ENCODE data around the gene MARS2.

MARS2 gene

DNA sequence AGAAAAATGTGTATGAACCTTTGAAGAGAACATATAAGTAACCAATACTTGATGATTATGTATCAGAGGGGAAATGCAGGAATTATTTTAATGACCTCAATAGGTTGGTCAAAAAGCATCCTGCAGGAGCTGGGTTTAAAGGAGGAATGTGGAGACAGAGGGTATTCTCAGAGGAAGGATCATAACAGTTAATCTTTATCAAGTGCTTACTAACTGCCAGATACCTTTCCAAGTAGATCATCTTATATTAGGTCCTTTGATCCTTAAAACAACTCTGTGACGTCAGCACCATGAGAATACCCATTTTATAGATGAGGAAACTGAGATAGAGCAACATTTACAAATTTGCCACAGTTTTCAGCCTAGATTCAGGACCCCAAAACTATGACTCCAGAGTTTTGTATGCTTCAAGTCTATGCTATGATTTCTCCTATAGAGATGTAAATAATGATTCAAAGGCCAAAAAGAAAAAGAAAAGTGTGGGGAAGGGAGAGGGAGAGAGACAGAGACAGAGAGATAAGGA lies 32.7 kb upstream of the MARS2 start:
- H3K4me3 ChIP-seq (ENCODE audit: low read depth, low read length): no peak overlapping the region
- in situ Hi-C loops (cut with HindIII; ENCODE audit: low sequenced_read_pairs): no loop called here
- DNase-seq (ENCODE audit: low read depth, low spot score): no peak
- TF ChIP-seq, protein P1, sequence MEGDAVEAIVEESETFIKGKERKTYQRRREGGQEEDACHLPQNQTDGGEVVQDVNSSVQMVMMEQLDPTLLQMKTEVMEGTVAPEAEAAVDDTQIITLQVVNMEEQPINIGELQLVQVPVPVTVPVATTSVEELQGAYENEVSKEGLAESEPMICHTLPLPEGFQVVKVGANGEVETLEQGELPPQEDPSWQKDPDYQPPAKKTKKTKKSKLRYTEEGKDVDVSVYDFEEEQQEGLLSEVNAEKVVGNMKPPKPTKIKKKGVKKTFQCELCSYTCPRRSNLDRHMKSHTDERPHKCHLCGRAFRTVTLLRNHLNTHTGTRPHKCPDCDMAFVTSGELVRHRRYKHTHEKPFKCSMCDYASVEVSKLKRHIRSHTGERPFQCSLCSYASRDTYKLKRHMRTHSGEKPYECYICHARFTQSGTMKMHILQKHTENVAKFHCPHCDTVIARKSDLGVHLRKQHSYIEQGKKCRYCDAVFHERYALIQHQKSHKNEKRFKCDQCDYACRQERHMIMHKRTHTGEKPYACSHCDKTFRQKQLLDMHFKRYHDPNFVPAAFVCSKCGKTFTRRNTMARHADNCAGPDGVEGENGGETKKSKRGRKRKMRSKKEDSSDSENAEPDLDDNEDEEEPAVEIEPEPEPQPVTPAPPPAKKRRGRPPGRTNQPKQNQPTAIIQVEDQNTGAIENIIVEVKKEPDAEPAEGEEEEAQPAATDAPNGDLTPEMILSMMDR (IDR thresholded peaks at IDR 0.05; ENCODE audit: low read depth, low read length): no peak

DNA sequence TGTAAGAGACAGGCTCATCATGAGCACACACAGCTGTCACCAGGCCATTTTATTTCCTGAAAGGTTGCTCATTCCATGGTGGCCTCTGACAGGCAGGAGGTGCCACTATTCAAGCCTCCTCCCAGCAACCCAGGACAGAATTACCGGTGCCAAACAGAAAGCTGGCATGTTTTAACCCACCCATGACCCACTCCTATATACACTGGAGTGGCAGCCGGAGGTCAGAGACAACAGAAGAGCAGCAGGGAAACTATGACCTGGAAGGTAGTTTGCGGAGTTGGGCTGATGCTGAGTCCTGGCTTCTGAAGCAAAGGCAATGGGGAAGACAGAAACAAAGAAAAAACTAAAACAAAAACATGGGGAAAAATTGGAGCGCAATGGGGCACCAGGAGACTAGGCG lies 32.1 kb upstream of the MARS2 start:
- TF ChIP-seq, protein P1 (IDR thresholded peaks at IDR 0.05; ENCODE audit: low read depth, low read length): no peak
- no peak for DNase-seq (ENCODE audit: low read depth, low spot score)
- peak overlapping the region; percentile 62 for H3K4me3 ChIP-seq (ENCODE audit: low read depth, low read length)
- in situ Hi-C loops (cut with HindIII; ENCODE audit: low sequenced_read_pairs): no loop called here

DNA sequence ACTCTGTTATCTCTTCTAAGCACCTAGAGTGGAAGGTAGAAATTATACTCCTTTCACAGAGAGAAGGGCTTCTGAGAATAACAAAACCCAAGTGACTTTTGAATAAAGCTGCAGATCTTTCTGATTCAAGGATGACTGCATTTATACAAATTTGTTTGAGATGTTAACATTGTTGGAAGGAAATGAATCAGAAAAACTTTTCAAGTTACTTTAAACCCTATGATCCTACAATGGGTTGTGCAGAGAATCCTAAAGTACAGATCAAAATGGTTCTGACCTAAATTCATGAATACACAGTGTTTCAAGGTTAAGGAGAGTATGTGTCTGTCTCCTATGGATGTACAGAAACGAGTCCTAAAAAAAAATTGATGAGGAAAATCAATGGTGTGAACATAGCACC lies 31.6 kb upstream of the MARS2 start:
- DNase-seq (ENCODE audit: low read depth, low spot score): no peak
- in situ Hi-C loops (cut with HindIII; ENCODE audit: low sequenced_read_pairs): no loop called here
- TF ChIP-seq, protein P1 (IDR thresholded peaks at IDR 0.05; ENCODE audit: low read depth, low read length): no peak
- peak overlapping the region; percentile 62 for H3K4me3 ChIP-seq (ENCODE audit: low read depth, low read length)

DNA sequence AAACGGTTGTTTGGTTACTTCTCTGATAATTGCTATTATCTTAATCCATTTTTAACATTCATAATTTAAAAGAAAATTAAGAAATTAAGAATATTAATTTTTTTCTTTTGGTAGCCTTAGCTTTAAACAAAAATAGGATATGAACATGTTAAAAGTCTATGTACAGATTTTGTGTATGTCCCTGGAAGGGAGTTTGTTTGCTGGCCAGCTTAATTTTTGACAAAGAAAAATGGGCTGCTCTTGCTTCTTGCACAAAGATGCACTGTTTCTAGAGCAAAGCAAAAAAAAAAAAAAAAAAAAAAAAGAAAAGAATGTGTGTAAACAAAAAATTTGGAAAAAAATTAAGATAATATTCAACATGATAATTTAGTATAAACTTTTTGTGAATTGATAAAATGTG lies 31.1 kb upstream of the MARS2 start:
- TF ChIP-seq, protein P1 (IDR thresholded peaks at IDR 0.05; ENCODE audit: low read depth, low read length): no peak
- in situ Hi-C loops (cut with HindIII; ENCODE audit: low sequenced_read_pairs): no loop called here
- H3K4me3 ChIP-seq (ENCODE audit: low read depth, low read length): peak overlapping the region; percentile 62
- DNase-seq (ENCODE audit: low read depth, low spot score): no peak

DNA sequence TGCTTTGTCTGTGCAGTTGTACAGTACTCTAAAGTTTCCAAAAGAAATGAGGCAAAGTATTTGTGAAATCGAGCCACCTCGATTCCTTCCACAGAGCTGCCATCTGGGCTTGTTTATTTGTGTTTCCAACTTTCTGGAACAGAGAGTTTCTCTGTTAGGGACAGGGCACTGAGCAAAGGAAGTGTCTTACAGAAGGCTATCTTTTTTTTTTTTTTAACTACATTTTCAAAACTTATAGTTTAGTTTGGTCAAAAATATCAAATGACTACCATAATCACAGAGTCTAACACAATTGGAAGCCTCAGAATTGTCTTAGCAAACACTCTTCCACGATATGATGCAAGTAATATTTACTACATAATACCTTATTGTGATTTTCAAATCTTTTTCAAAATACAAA lies 30.6 kb upstream of the MARS2 start:
- TF ChIP-seq, protein P1 (IDR thresholded peaks at IDR 0.05; ENCODE audit: low read depth, low read length): no peak
- DNase-seq (ENCODE audit: low read depth, low spot score): no peak
- in situ Hi-C loops (cut with HindIII; ENCODE audit: low sequenced_read_pairs): no loop called here
- peak overlapping the region; percentile 62 for H3K4me3 ChIP-seq (ENCODE audit: low read depth, low read length)

DNA sequence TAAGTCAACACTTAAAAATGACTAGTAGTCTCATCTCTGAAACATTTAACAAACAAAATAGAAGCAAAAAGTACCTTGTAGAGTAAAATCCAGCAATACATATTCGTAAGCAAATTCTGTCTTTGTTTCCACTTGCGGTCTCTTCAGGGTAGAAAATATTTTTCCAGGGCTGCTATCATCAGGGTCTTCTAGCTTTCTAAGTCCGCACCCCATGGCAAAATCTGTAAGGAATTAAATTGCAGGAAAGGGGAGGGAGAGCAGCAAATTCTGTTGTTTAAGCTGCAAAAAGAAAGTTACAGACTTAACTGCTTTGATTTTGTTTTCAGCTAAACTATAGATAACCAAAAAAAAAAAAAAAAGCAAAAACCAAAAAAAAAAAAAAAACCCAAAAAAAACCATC lies 29.9 kb upstream of the MARS2 start, which contains the start of gene RFTN2:
Gene RFTN2 (minus strand): TSS at position 342 of the 400 bp plus-strand sequence. CDS start 129 bp downstream, at position 213.
- in situ Hi-C loops (cut with HindIII; ENCODE audit: low sequenced_read_pairs): no loop called here
- DNase-seq (ENCODE audit: low read depth, low spot score): peak; percentile 68
- H3K4me3 ChIP-seq (ENCODE audit: low read depth, low read length): peak within 1 kb of the TSS; percentile 62

More for the DNA sequence above, 29.9 kb upstream of the MARS2 start, which contains the start of gene RFTN2:
- TF ChIP-seq, protein P1 (IDR thresholded peaks at IDR 0.05; ENCODE audit: low read depth, low read length): no peak
